ENCODE results near the gene ITGB2. TPM values are rescaled to one million over a fixed set of nuclear protein-coding genes. Genes with fewer than 3 reads are reported as not detected.

ITGB2 gene
- total RNA-seq, 1 donor from 2014 or later = 0.15 TPM

DNA sequence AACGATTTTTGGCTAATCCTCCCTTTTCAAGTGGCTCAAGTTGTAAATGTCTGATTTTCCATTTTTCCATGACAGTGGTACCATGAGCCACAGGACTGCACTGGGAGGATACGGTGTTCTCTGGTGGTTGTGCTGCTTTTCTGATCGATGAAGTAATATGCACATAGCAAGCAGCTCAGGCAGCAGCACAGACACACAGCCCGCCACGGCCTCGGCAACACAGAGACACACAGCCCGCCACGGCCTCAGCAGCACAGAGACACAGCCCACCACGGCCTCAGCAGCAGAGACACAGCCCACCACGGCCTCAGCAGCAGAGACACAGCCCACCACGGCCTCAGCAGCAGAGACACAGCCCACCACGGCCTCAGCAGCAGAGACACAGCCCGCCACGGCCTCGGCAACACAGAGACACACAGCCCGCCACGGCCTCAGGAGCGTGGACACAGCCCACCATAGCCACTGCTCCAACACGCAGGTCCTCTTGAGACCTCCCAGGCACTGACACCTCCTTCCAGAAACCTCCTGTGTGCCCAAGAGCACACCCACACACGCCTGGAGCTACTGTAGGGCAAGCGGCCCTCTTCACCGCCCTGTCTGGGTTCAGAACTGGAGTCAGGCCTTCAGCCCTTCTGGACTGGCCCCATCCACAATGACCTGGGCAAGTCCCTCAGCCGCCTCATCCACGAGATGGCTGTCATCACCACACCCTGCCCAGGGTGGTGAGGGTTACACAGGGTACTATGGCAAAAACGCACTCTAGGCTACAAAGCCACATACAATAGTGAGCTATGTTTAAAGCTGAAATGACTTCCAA lies 57.6 kb downstream of the ITGB2 start:
- Mint-ChIP-seq H3K36me3 (ENCODE audit: low read depth) (peaks cover 34% of the 10 kb centered on the region), H3K4me1 (ENCODE audit: low read depth) (peaks cover 51% of the 10 kb centered on the region), H3K27me3 (ENCODE audit: low read depth) (no peaks in the 10 kb centered on the region), H3K27ac (ENCODE audit: unreplicated experiment) (peak overlapping the region; percentile 41), H3K4me3 (ENCODE audit: unreplicated experiment) (no peak overlapping the region), H3K9me3 (ENCODE audit: low read depth) (no peaks in the 10 kb centered on the region)
- no peak for DNase-seq (ENCODE audit: low spot score)
- no peak for TF ChIP-seq CTCF (IDR thresholded peaks at IDR 0.05)

GRCh38 chr21:44858791-44859190 lies 61.9 kb downstream of the ITGB2 start:
- Mint-ChIP-seq H3K27me3 (ENCODE audit: low read depth) (no peaks in the 10 kb centered on the region), H3K36me3 (ENCODE audit: low read depth) (peaks cover 43% of the 10 kb centered on the region), H3K27ac (ENCODE audit: unreplicated experiment) (no peak overlapping the region), H3K4me3 (ENCODE audit: unreplicated experiment) (no peak overlapping the region), H3K9me3 (ENCODE audit: low read depth) (no peaks in the 10 kb centered on the region), H3K4me1 (ENCODE audit: low read depth) (peaks cover 21% of the 10 kb centered on the region)
- no peak for TF ChIP-seq CTCF (IDR thresholded peaks at IDR 0.05)
- DNase-seq (ENCODE audit: low spot score) = no peak

- no peak for DNase-seq (ENCODE audit: low spot score)
- Mint-ChIP-seq H3K36me3 (ENCODE audit: low read depth) (peaks cover 38% of the 10 kb centered on the region), H3K4me3 (ENCODE audit: unreplicated experiment) (no peak overlapping the region), H3K27me3 (ENCODE audit: low read depth) (no peaks in the 10 kb centered on the region), H3K4me1 (ENCODE audit: low read depth) (peaks cover 17% of the 10 kb centered on the region), H3K9me3 (ENCODE audit: low read depth) (no peaks in the 10 kb centered on the region), H3K27ac (ENCODE audit: unreplicated experiment) (no peak overlapping the region)
- no peak for TF ChIP-seq CTCF (IDR thresholded peaks at IDR 0.05)
Observed at GRCh38 chr21:44858291-44858690, 62.4 kb downstream of the ITGB2 start.

DNA sequence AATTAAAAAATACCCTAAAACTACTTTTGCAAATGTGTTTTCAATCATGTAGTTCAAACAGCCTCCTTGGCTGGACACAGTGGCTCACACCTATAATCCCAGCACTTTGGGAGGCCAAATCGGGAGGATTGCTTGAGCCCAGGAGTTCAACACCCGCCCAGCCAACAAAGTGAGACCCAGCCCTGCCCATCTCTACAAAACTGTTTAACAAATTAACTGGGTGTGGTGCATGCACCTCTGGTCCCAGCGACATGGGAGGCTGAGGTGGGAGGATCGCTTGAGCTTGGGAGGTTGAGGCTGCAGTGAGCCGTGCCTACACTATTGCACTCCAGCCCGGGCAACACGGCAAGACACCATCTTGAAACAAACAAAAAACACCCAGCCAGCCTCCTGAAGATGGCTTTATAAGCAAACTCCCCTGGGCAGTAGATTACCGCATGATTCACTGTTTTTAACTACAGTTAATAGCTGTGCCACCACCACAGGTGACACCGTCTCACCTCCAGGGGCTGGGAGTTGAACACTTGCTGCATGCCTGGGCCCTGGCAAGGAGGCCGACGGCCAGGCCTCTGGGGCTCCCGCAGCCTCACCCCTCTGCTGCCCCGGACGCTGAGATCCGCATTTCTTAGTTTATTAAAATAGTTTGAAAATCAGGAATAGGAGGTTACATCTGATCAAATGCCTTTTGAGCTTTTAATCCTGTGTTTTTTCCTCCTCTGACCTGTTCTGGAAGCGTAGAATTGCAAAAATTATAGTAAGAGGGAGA lies 63.4 kb downstream of the ITGB2 start:
- Mint-ChIP-seq H3K27ac (ENCODE audit: unreplicated experiment) (no peak overlapping the region), H3K9me3 (ENCODE audit: low read depth) (no peaks in the 10 kb centered on the region), H3K4me1 (ENCODE audit: low read depth) (peaks cover 14% of the 10 kb centered on the region), H3K4me3 (ENCODE audit: unreplicated experiment) (no peak overlapping the region), H3K36me3 (ENCODE audit: low read depth) (peaks cover 40% of the 10 kb centered on the region), H3K27me3 (ENCODE audit: low read depth) (no peaks in the 10 kb centered on the region)
- TF ChIP-seq CTCF (IDR thresholded peaks at IDR 0.05) = no peak
- no peak for DNase-seq (ENCODE audit: low spot score)

DNA sequence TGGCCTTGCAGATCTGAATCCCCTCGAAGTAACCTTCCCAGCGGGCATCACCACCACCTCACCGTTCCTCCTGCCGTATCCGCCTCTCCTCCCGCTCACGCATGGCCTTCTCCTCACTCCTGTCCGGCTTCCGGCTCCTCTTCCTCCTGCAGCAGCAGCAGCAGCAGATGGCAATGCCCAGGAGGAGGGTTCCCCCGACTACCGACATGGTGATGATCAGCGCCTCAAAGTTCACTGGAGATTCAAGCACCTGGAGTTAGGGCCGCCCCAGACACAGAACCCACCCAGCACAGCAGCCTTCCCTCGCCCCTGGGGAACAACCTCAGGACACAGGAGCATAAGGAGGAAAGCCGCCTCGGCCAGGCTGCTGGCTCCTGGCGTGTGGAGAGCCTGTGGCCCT lies 64.6 kb downstream of the ITGB2 start:
- no peaks in the 10 kb centered on the region for H3K27me3 Mint-ChIP-seq (ENCODE audit: low read depth)
- H3K4me3 Mint-ChIP-seq (ENCODE audit: unreplicated experiment) = no peak overlapping the region
- H3K4me1 Mint-ChIP-seq (ENCODE audit: low read depth) = peaks cover 5% of the 10 kb centered on the region
- no peak for TF ChIP-seq CTCF (IDR thresholded peaks at IDR 0.05)
- peaks cover 36% of the 10 kb centered on the region for H3K36me3 Mint-ChIP-seq (ENCODE audit: low read depth)
- H3K27ac Mint-ChIP-seq (ENCODE audit: unreplicated experiment) = no peak overlapping the region
- no peaks in the 10 kb centered on the region for H3K9me3 Mint-ChIP-seq (ENCODE audit: low read depth)
- no peak for DNase-seq (ENCODE audit: low spot score)

Data from chondrocyte (in vitro differentiated cells).